Gastrocnemius medialis (tissue), 4 donors: ENCODE data around the gene HOXA5.

Experiments
- POLR2A ChIP-seq, 2 donors: fragments of 450-650 bp; IDR thresholded peaks; one replicate each; pipeline ENCODE4 v1.6.1; 2017; ENCODE audit warnings: antibody characterized with exemption in 2 of 2, mild to moderate bottlenecking in 2 of 2, moderate library complexity in 2 of 2
- TF ChIP-seq, protein P1 (sequence below), 5 experiments: fragments of 450-650 bp in 3 of 5; fragments of 200-600 bp in 2 of 5; sonication (generic) in 2 of 5; IDR thresholded peaks in 4 of 5; conservative IDR thresholded peaks in 1 of 5; 1 replicate in 4 of 5; 2 replicates in 1 of 5; pipeline ENCODE4 v1.5.1; 2016 to 2019; ENCODE audit warnings: antibody characterized with exemption in 5 of 5, mild to moderate bottlenecking in 3 of 5, moderate library complexity in 3 of 5

DNA sequence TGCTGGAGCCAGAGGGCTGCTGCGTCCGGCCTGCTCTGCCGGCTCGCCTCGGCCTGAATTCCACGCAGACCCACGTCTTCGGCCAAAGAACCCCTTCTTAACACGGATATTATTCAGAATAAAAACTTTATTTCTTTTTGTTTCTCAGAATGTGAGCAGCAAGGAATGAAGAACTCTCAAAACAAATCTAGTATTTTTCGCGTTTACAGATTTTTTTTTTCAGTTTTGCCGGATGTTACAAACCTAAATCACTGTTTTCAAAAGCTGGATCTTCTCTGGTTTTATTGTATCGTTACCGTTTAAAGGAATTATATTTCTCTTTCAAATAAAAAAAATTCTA is 36.6 kb downstream of the HOXA5 start:
- TF ChIP-seq POLR2A (IDR thresholded peaks at IDR 0.05): no peak
- TF ChIP-seq, protein P1, sequence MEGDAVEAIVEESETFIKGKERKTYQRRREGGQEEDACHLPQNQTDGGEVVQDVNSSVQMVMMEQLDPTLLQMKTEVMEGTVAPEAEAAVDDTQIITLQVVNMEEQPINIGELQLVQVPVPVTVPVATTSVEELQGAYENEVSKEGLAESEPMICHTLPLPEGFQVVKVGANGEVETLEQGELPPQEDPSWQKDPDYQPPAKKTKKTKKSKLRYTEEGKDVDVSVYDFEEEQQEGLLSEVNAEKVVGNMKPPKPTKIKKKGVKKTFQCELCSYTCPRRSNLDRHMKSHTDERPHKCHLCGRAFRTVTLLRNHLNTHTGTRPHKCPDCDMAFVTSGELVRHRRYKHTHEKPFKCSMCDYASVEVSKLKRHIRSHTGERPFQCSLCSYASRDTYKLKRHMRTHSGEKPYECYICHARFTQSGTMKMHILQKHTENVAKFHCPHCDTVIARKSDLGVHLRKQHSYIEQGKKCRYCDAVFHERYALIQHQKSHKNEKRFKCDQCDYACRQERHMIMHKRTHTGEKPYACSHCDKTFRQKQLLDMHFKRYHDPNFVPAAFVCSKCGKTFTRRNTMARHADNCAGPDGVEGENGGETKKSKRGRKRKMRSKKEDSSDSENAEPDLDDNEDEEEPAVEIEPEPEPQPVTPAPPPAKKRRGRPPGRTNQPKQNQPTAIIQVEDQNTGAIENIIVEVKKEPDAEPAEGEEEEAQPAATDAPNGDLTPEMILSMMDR (IDR thresholded peaks at IDR 0.05 in 4 of 5, conservative IDR thresholded peaks at IDR 0.05 in 1 of 5): no peak
